Activated naive CD4-positive, alpha-beta T cell treated with anti-CD3 and anti-CD28 coated beads, Interleukin-2, amount 50 U/mL, for 16 hours (primary cell): ENCODE data around the gene ASPHD2.
"Not testable (repeated sequence)": the region's sequence is repeated elsewhere in the genome, so short reads cannot be mapped to it uniquely, and the experiment has no call there.

Experiments used
- DNase-seq: peaks from one replicate; pipeline ENCODE4 v3.0.0-alpha.2; 2020

ASPHD2 gene

DNA sequence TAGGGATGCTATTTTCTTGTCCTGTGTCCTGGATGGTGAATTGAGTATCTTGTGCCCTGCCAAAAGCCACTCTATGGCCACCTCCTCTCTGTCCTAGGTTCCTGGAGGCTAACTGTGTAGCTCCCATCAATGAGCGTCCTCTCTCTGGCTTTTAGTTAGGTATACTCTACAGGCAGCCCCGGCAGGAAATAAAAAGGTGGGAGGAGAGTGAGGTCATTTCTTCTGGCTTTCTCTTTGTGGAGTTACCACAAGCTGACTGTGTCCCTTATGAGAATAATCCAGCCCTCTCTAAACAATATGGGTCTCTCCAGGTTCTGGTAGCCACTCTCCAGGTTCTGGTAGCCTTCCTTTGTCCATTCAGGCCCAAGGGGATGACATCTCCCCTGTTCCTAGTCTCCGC, 11.7 kb upstream of the ASPHD2 start:
- DNase-seq: no peak

DNA sequence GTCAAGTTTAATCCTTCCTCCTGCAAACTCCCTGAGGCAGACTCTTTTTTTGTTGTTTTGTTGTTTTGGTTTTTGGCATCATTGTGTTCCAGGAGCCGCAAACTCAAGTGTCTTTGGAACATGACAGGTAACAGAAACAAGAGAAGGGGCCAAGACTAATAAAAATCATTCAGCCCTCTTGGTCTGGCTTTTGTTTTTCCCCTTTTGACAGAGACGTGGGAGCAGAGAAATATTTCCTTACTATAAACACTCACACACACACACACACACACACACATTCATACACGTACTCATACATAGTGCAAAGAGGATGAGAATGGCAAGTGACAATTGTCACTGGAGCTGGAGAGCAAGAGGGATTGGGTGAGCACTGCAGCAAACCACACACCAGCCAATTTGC, 10.4 kb upstream of the ASPHD2 start:
- no peak for DNase-seq

DNA sequence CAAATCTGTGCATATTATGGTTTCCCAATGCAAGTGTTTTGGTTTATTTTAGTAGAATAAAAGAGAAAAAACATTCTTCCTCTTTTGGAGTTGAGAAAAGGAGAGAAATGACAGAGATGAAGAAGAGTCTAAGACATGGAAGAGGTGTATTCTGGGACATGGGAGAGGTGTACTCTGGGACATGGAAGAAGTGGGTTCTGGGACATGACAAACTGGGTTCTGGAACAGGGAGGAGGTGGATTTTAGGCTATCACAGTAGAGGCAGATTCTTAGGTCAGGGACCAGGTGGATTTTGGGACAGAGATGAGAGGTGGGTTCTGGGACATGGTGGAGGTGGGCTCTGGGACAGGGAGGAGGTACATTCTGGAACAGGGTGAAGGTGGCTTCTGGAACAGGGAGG, 2.1 kb upstream of the ASPHD2 start:
- no peak for DNase-seq

GRCh38 chr22:26429458-26430286, 612 bp downstream of the ASPHD2 start:
- DNase-seq: no peak

GRCh38 chr22:26430600-26430999, 1.5 kb downstream of the ASPHD2 start:
- DNase-seq: no peak

- no peak for DNase-seq
These were observed 2.4 kb downstream of the ASPHD2 start for GRCh38 chr22:26431261-26431995.

DNA sequence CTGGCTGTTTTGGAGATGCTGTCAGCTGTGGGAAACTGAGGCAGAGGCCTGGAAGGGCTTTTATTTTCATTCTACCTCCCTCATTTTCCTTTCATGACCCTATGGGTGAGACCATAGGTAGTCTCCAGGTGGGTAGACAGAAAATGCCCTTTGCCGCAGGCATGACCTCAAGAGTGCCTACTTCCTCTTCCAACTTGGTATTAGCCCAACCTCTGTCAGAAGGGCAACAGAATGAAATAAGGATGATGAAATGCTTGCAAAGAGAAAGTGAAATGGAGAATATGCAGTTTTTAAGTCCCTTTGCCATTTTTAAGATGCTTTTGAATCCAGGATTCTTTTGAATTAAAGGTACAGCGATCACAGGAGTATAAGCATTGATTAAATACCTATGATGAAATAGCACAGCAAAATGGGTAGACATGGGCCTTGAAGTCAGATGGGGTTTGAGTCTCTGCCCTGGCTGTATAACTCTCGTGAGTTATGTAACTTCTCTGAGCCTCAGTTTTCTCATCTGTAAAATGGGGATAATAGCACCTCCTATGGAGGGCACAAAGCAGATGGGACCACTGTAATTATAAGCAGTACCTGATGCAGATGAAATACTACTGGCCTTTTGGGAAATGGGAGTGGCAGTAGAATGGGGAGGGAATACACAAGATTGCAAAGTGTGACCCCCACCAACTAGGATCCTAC, 3.7 kb downstream of the ASPHD2 start:
- no peak for DNase-seq

- DNase-seq: no peak
These were observed 4.7 kb downstream of the ASPHD2 start for GRCh38 chr22:26433805-26434204.

DNA sequence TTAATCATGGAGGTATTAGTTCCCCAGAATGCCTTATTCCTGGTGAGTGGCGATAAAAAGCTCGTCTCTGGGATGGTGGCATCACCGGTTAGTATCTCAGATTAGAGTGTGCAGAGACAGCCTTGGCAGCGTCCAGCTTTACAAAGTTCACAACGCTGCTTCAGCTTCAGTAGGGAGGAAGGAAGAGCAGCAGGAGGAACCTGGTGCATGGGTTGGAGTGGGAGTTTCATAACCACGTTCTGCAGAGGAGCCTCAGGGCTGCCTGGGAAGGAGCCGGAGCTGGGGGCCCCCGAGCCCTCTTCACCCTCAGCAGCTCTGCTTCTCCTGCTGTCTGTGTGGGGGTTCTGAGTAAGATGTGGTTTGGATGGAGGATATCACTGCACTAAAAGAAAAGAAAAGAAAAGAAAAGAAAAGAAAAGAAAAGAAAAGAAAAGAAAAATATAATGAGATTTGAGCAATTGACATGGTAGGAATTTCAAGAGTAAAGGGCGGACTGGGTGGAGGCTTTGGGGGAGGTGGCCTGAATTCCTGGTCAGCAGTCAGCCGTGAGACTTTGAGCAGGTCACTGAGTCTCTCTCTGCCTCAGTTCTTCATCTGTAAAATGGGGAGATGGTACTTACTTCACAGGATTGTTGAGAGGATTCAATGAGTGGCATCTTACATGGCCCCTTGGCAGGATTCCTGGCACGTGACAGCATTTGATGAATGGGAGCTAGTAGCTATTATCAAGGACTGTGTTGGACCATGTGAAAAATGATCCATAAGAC, 6.5 kb downstream of the ASPHD2 start:
- no peak for DNase-seq

DNA sequence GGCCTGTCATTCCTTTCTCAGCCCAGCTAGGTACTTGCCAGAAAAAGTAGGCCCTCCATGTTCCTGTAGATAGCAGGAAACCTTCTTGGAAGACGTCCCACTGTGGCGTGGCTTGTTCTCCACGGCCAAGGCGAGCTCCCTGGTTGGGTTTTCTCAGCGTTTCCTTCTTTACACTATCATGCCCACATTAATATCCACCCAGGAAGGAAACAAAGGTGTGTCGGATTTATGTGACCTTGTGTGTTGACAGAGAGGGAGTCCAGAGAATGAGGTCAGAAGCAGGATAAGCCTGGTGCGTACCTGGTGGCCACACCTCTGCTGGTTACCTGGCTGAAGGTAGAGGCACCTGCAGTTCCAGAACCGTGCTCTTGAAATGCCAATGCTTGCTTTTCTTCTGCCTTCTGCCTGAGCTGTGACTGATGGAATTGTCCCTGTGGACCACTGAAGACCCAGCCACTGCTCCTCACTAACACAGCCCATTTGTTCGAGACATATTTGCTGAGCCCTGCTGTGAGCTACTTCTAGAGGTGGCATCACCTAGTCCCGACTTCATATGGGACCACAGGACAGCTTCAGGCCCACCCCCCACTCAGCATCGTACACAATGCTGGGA, 7.9 kb downstream of the ASPHD2 start:
- no peak for DNase-seq

DNA sequence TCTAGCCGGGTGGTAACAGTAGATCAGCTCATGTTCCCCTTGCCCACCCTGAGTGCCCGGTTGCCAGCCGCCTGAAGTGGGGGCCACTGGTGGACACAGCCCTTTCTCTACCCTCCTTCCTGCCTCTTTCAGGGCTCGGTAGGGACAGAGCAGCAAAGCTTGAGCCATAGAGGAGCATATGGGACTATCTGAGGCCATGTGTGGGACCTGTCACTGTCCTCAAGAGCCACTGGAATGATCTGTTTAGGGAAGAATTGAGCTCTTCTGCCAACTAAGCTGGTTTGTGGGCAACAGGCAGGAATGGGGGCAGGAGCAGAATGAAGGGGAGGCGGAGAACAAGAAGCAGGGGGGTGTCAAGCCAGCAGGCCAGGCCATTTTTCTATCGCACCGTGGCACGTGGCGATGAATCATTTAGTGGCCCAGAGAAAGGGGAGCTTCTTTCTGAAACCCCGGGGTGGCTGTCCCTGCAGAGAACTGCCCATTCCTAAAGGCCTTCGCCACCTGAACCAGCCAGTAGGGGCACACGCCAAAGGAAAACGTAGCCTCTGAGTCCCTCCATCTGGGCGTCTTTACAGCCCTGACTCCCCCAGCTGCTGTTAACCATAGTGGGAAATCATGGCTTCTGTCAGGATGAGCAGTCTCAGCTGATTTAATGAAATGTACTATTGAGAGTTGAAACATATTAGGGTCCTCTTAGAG, 8.8 kb downstream of the ASPHD2 start:
- DNase-seq: no peak

- DNase-seq: not testable (repeated sequence)
These were observed 9.7 kb downstream of the ASPHD2 start for GRCh38 chr22:26438776-26439175.

GRCh38 chr22:26439559-26439958, 10.5 kb downstream of the ASPHD2 start:
- DNase-seq: no peak

DNA sequence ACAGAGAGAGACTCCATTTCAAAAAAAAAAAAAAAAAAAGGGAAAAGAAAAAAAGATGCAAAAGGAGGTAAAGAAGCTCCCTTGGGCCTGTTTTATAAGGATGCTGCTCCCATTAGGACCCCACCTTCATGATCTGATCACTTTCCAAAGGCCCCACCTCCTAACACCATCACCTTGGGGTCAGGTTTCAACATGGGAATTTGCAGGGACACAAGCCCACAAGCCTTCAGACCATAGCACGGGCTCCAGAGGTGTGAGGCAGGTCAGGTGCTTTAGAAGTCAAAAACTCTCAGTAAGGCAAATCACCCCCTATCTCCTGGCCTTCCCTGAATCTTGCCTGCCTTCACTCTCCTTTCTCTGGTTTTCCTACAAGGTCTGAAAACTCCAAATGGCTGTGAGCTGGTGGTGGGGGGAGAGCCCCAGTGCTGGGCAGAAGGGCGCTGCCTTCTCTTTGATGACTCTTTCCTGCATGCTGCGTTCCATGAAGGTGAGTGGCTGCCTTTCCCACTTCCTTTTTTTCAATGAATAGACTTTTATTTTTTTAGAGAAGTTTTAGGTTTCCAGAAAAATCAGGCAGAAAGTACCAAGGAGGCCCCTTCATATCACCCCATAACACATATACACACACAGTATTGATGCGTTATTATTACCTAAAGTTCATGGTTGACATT, 13.2 kb downstream of the ASPHD2 start:
- DNase-seq: no peak

DNA sequence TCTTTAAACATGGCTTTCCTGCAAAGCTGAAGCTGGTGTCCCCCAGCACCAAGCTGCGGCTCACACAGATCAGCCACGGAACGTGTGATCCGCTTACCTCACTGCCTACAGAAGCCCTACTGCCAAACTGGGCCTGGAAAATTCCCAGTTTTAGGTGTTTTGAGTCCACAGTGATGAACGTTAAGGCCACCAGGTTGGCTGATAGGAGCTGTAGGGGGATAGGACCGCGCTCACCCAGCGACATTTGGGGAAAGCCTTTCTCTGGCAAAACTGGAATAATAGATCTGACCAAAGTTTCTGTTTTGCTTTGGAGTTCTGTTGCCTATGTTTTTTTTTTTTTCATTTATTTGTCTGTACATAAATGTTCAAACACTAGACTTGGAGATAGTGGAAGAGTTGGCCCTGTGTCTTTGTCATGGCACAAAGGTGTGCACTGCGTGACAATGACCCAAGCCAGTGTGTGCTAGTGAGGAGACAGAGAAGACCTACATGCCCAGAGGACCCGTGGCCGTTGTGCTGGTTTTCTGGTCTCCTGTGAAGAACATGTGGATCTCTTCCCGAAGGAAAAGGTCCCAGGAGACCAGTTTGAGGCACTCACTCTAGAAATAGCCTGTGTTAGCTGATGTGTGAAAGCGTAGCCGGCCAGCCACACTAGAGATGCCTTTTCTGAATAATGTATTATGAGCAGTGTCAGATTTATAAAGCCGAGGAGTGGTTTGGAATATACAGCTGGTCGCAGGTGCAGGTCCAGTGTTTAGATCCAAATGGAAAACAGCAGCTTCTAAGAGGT, 15.0 kb downstream of the ASPHD2 start:
- DNase-seq: no peak

DNA sequence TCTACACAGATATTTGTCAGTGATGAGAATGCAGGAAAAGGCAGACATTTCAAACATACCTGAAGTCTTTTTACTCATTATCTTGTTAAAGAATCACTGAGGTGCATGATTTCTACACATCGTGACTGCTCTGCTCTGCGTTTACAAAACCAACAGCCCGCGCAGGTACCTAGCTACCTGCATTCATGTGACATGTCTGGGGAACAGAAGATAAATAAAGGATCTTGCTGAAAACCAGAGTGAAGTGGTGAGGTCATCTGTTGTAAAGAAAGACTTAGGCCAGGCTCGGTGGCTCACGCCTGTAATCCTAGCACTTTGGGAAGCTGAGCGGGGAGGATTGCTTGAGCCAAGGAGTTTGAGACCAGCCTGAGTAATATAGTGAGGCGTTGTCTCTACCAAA, 15.7 kb downstream of the ASPHD2 start:
- no peak for DNase-seq

DNA sequence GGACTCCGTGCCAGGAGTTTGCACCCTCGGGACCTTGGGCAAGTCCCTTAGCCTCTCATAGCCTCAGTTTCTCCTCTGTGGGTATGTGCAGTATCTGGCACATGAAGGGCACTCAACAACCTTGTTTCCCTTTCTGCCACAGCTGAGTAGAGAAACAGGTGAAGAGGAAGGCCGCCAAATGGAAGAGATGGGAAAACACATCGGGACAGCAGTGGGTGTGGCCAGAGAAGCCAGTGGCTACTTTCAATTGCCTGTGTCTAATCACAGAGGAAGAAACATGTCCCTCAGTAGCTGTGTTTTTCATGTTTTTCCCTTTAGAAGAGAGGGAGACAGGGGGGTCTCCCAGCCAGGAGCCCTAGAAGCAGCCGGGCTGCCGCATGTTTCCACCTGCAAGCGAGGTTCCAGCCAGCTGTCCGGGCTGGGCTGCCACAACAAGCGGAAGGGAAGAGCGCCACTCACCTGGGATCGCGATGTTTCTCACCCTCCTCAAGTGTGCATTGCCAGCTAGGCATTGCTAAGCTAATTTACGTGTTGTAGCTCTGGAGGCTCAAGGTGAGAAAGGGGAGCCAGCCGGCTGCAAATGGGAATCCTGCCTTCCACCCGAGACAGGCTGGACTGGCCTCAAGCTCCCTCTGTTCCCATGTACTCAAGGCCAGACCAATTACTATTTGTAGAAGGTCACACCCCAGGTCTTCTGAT, 16.7 kb downstream of the ASPHD2 start:
- DNase-seq: no peak

DNA sequence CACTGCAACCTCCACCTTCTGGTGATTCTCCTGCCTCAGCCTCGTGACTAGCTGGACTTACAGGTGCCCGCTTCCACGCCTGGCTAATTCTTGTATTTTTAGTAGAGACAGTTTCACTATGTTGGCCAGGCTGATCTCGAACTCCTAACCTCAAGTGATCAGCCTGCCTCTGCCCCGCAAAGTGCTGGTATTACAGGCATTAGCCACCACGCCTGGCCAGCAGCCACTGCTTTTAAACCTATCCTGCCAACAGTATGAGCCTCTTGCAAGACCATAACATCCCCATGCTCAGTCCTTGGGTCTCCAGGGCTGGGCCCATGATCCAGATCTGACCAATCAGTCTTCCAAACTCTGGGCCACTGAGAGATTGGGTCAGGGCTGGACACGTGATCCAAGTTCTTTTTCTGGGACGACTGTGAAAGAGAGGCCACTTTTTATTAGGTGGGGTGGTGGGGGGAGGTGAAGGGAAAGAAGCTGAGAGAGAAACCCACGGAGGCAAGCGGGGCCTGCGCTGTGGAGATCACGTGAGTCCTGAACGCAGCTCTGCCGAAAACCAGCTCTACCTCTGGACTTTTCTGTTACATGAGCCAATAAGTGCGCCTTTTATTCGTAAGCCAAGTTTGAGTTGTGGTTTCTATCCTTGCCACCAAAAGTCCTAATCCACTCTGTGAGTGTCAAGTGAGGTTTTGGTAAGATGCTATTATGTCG, 17.9 kb downstream of the ASPHD2 start:
- no peak for DNase-seq
